K562 (cell line): ENCODE data around the gene TEKT2. TPM values are rescaled to one million over a fixed set of nuclear protein-coding genes. Genes with fewer than 3 reads are reported as not detected.
A peak's percentile ranks its signal among the peaks of the same experiment; 100 is the strongest.

Experiments
- CBX3 ChIP-seq, 2 experiments: IDR thresholded peaks; 1 replicate in 1 of 2; 2 replicates in 1 of 2; pipeline ENCODE4 v1.6.1; 2012; ENCODE audit warnings: inconsistent platforms in 2 of 2, low read length in 2 of 2, borderline replicate concordance in 1 of 2, control low read depth in 1 of 2
- CUX1 ChIP-seq: fragments of 200-800 bp; sonication (Bioruptor generic); IDR thresholded peaks from 2 replicates; pipeline ENCODE4 v1.6.1; 2016; ENCODE audit warnings: missing genetic modification characterization, missing compliant biosample characterization
- EHMT2 ChIP-seq: fragments of 450-650 bp; IDR thresholded peaks from 2 replicates; pipeline ENCODE4 v1.6.1; 2018; ENCODE audit warnings: antibody characterized with exemption
- ETV6 ChIP-seq, 3 experiments: fragments of 150-350 bp in 1 of 3; sonication (generic) in 1 of 3; formaldehyde crosslinking in 1 of 3; IDR thresholded peaks; 2 replicates each; pipeline versions ENCODE4 v1.6.1 to v1.8.0; 2014 to 2022; ENCODE audit warnings: borderline replicate concordance in 2 of 3, low read depth in 2 of 3, antibody characterized with exemption in 1 of 3, low read length in 1 of 3, mild to moderate bottlenecking in 1 of 3, missing genetic modification reagents in 1 of 3
- FOS ChIP-seq: IDR thresholded peaks from 3 replicates; pipeline ENCODE4 v1.6.1; 2011; ENCODE audit not compliant: insufficient read length; ENCODE audit errors: extremely low read depth
- HDAC6 ChIP-seq: IDR thresholded peaks from 2 replicates; pipeline ENCODE4 v1.6.1; 2012; ENCODE audit warnings: low read depth, mild to moderate bottlenecking, control low read depth, inconsistent platforms, low read length, moderate library complexity
- HNRNPH1 ChIP-seq: fragments of 200-400 bp; formaldehyde crosslinking; optimal IDR thresholded peaks from 2 replicates; pipeline ENCODE3; 2017; ENCODE audit warnings: low read depth, mild to moderate bottlenecking, low read length, moderate library complexity
- JUNB ChIP-seq: fragments of 450-650 bp; formaldehyde crosslinking; conservative IDR thresholded peaks from 2 replicates; pipeline ENCODE4 v1.4.0; 2020; ENCODE audit warnings: mild to moderate bottlenecking
- KAT7 ChIP-seq: sonication (generic); formaldehyde crosslinking; IDR thresholded peaks from 2 replicates; pipeline ENCODE4 v1.8.0; 2022; ENCODE audit warnings: missing genetic modification reagents, mild to moderate bottlenecking, borderline replicate concordance
- KDM2B ChIP-seq: fragments of 250-450 bp; sonication (Bioruptor Pico); IDR thresholded peaks from 2 replicates; pipeline ENCODE4 v1.8.0; 2021; ENCODE audit warnings: mild to moderate bottlenecking, moderate library complexity
- MEF2D ChIP-seq: conservative IDR thresholded peaks from 2 replicates; pipeline ENCODE4 v1.6.1; 2016; ENCODE audit warnings: low read depth, missing genetic modification characterization, missing compliant biosample characterization
- PHF20 ChIP-seq: fragments of 450-650 bp; IDR thresholded peaks from 2 replicates; pipeline ENCODE4 v1.6.1; 2018; ENCODE audit not compliant: partially characterized antibody
- RB1 ChIP-seq: fragments of 450-650 bp; IDR thresholded peaks from 2 replicates; pipeline ENCODE4 v1.6.1; 2017; ENCODE audit warnings: low read depth, mild to moderate bottlenecking
- SUPT5H ChIP-seq: fragments of 450-650 bp; IDR thresholded peaks from 2 replicates; pipeline ENCODE4 v1.6.1; 2016
- TAF1 ChIP-seq: IDR thresholded peaks from 2 replicates; pipeline ENCODE4 v1.6.1; 2011; ENCODE audit warnings: mild to moderate bottlenecking, low read length, moderate library complexity; ENCODE audit not compliant: insufficient read depth, control insufficient read depth, severe bottlenecking; ENCODE audit errors: extremely low read depth
- TEAD1 ChIP-seq, 2 experiments: fragments of 450-650 bp in 1 of 2; sonication (generic) in 1 of 2; formaldehyde crosslinking; IDR thresholded peaks; 2 replicates each; pipeline versions ENCODE4 v1.4.0 to v1.8.0; 2020 to 2022; ENCODE audit warnings: mild to moderate bottlenecking in 2 of 2, missing genetic modification reagents in 1 of 2
- THRB ChIP-seq: fragments of 450-650 bp; formaldehyde crosslinking; conservative IDR thresholded peaks from 2 replicates; pipeline ENCODE4 v1.4.0; 2022; ENCODE audit warnings: mild to moderate bottlenecking, missing genetic modification characterization
- ZNF212 ChIP-seq: fragments of 450-650 bp; formaldehyde crosslinking; IDR thresholded peaks from 2 replicates; pipeline ENCODE4 v1.4.0; 2020; ENCODE audit warnings: mild to moderate bottlenecking
- ZNF239 ChIP-seq: fragments of 250-450 bp; sonication (Bioruptor Pico); IDR thresholded peaks from 2 replicates; pipeline ENCODE4 v1.4.0; 2020; ENCODE audit warnings: mild to moderate bottlenecking
- ZNF444 ChIP-seq: fragments of 250-450 bp; sonication (Bioruptor Pico); IDR thresholded peaks from 2 replicates; pipeline ENCODE4 v1.4.0; 2020; ENCODE audit warnings: mild to moderate bottlenecking, moderate library complexity
- ZNF583 ChIP-seq: fragments of 250-450 bp; sonication (Bioruptor Pico); IDR thresholded peaks from 2 replicates; pipeline ENCODE4 v1.4.0; 2020
- ZNF717 ChIP-seq: fragments of 250-450 bp; sonication (Bioruptor Pico); IDR thresholded peaks from 2 replicates; pipeline ENCODE4 v1.5.0; 2021
- polyA plus RNA-seq, 8 experiments: library from polyadenylated mRNA; depleted of rRNA in 4 of 8; stranded (reverse) in 5 of 8; unstranded in 3 of 8; fragments of >200 nt; fragmentation: Nextera tagmentation in 2 of 8; fragmentation: Illumina TruSeq in 1 of 8; extraction: Ambion mirVana in 2 of 8; extraction: Trizol in 1 of 8; gene quantifications; 2 replicates each; pipeline versions ENCODE4 v1.2.1 to v1.2.3, GENCODE V29; 2011 to 2014; ENCODE audit warnings: inconsistent platforms in 1 of 8, missing spikeins in 1 of 8
- total RNA-seq, 7 experiments: library from RNA; depleted of rRNA in 6 of 7; stranded (reverse); fragments of >200 nt in 6 of 7; fragmentation: Illumina TruSeq in 2 of 7; extraction: Trizol in 2 of 7; gene quantifications; 2 replicates each; pipeline versions ENCODE4 v1.2.1 to v1.2.3, GENCODE V29; 2011 to 2021; ENCODE audit warnings: low replicate concordance in 1 of 7

Gene TEKT2
- total and polyA plus RNA-seq, 9 of the 15 experiments (the other 6 are each of a cell fraction or from before 2014, with no cell fraction given): 0.06 to 0.94 (median 0.30) TPM; not detected in 1

- TF ChIP-seq FOS (no peak), KDM2B (no peak), PHF20 (no peak), CUX1 (CRISPR knock-in tag) (no peak), EHMT2 (0 out of 2 replicates have a peak, but pooled peaks have one; percentile 13), TAF1 (no peak), THRB (CRISPR knock-in tag) (no peak), JUNB (CRISPR knock-in tag) (no peak), ZNF717 (no peak), MEF2D (tag) (no peak), ZNF239 (no peak), HNRNPH1 (no peak), ZNF444 (no peak), TEAD1 (CRISPR knock-in tag; IDR thresholded peaks at IDR 0.05) (peak in 1 of 2 experiments; percentile 79; a peak in 1 of 4 replicates), ZNF212 (CRISPR knock-in tag) (no peak), RB1 (peak; percentile 47), ZNF583 (CRISPR knock-in tag) (no peak), HDAC6 (no peak), ETV6 (IDR thresholded peaks at IDR 0.05; ENCODE audit: borderline replicate concordance in 1 of 2, low read depth in 2 of 2, low read length in 1 of 2) (no peak), ETV6 (CRISPR knock-in tag; IDR thresholded peaks at IDR 0.05; ENCODE audit: borderline replicate concordance) (no peak), KAT7 (CRISPR knock-in tag) (no peak), SUPT5H (no peak), CBX3 (IDR thresholded peaks at IDR 0.05; ENCODE audit: borderline replicate concordance in 1 of 2, low read length in 2 of 2) (no peak)
These were observed 15.9 kb downstream of the TEKT2 start (continued) for GRCh38 chr1:36099681-36100341.
